Vagina (tissue), 2 donors: ENCODE data around the gene ATF5.
"Not testable (repeated sequence)": the region's sequence is repeated elsewhere in the genome, so short reads cannot be mapped to it uniquely, and the experiment has no call there.

Source experiments
- CTCF ChIP-seq, 3 experiments: fragments of 450-650 bp in 2 of 3; fragments of 200-600 bp in 1 of 3; sonication (generic) in 1 of 3; IDR thresholded peaks; one replicate each; pipeline ENCODE4 v1.5.1; 2017 to 2019; ENCODE audit warnings: antibody characterized with exemption in 3 of 3, mild to moderate bottlenecking in 2 of 3, moderate library complexity in 2 of 3
- POLR2A ChIP-seq, 2 donors: fragments of 450-650 bp; IDR thresholded peaks; one replicate each; pipeline ENCODE4 v1.6.1; 2017; ENCODE audit warnings: antibody characterized with exemption in 2 of 2, mild to moderate bottlenecking in 2 of 2, moderate library complexity in 2 of 2
- POLR2AphosphoS5 ChIP-seq, 2 donors: sonication (generic); formaldehyde crosslinking; IDR thresholded peaks; one replicate each; pipeline ENCODE4 v1.9.0; 2017; ENCODE audit warnings: antibody characterized with exemption in 2 of 2, mild to moderate bottlenecking in 2 of 2, low read depth in 1 of 2; ENCODE audit not compliant: insufficient read depth in 1 of 2

DNA sequence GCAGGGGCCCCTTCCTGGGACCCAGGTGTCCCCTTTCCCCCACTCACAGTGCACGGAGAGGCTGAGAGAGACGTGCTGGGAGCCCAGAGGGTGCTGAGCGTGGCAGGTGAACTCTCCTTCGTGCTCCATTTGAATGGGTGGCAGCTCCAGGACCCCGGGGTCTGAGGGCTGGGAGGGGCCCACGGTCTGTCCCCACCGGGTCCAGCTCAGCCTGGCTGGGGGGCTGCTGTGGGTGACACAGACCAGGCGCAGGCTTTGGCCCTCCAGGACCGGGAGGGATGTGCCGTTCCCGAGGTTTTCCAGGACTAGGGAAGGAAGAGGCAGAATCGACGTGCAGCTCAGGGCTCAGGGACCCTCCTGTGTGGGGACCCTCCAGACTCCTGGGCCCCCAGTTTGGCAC, 29.6 kb downstream of the ATF5 start:
- TF ChIP-seq CTCF (IDR thresholded peaks at IDR 0.05); POLR2A (IDR thresholded peaks at IDR 0.05); POLR2AphosphoS5 (IDR thresholded peaks at IDR 0.05; ENCODE audit: insufficient read depth in 1 of 2, low read depth in 1 of 2): not testable (repeated sequence)
